NCI-H1694 treated with DMSO at 0.1 percent for 48 hours (cell line): ENCODE results near the gene CACNG3.
"Not testable (repeated sequence)": the region's sequence is repeated elsewhere in the genome, so short reads cannot be mapped to it uniquely, and the experiment has no call there.

Source experiments
- DNase-seq: peaks from one replicate; lab custom pipeline; 2025; lab: John Stamatoyannopoulos, UW

CACNG3 gene

GRCh38 chr16:24279982-24280515 lies 23.9 kb downstream of the CACNG3 start:
- no peak for DNase-seq

DNA sequence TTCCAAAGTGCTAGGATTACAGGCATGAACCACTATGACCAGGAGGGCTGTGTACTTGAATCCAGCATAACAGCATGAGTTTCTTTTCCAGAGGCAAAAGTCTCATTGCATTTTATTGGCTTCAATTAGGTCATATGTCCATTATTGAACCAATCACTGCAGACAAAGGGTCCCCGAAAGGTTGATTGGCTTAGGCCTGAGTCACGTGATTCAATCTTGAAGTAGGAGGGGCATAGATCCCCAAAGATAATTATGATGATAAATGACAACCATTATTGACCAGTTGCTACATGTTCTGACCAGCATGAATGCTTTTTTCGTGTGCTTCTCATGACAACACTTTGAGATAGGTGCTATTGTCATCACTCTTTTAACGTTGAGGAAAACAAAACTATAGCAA lies 25.3 kb downstream of the CACNG3 start:
- DNase-seq, result no peak

GRCh38 chr16:24282141-24282540 lies 26.0 kb downstream of the CACNG3 start:
- no peak for DNase-seq

- no peak for DNase-seq
Measured at GRCh38 chr16:24286741-24287405, 30.7 kb downstream of the CACNG3 start.

DNA sequence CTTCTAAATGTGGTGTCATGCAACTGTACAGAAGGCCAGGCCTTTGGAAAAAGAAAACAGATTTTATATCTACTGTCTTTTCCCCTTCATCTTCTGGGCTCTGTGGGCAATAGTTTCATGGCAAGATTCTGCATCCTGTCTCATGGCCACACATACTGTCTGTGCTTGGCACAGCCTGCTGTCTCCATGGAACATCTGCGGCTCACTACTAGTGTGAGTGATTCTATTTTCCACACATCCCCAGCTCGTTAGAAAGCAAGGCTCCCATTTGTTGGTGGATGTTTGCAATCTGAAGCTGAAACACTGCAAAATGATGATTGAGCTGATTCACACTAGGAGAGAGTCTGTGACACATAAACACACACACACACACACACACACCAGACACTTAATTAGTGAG lies 32.4 kb downstream of the CACNG3 start:
- no peak for DNase-seq

- no peak for DNase-seq
Measured at GRCh38 chr16:24289166-24289700, 33.1 kb downstream of the CACNG3 start.

- DNase-seq, result peak; percentile 3
Measured at GRCh38 chr16:24291932-24292331, 35.8 kb downstream of the CACNG3 start.

- DNase-seq, result no peak
Measured at GRCh38 chr16:24294131-24294530, 38.0 kb downstream of the CACNG3 start.

GRCh38 chr16:24297375-24297774 lies 41.2 kb downstream of the CACNG3 start:
- no peak for DNase-seq

- DNase-seq, result no peak
Measured at GRCh38 chr16:24298548-24299167, 42.5 kb downstream of the CACNG3 start.

DNA sequence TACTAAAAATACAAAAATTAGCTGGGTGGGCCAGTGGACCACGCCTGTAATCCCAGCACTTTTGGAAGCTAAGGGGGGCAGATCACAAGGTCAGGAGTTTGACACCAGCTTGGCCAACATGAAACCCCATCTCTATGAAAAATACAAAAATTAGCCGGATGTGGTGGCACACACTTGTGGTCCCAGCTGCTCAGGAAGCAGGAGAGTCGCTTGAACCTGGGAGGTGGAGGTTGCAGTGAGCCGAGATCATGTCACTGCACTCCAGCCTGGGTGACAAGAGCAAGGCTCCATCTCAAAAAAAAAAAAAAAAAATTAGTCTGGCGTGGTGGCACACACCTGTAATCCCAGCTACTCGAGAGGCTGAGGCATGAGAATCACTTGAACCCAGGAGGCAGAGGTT lies 44.6 kb downstream of the CACNG3 start:
- not testable (repeated sequence) for DNase-seq

- no peak for DNase-seq
Measured at GRCh38 chr16:24302636-24303035, 46.5 kb downstream of the CACNG3 start.

GRCh38 chr16:24308200-24308599 lies 52.1 kb downstream of the CACNG3 start:
- no peak for DNase-seq

GRCh38 chr16:24309258-24310142 lies 53.4 kb downstream of the CACNG3 start:
- DNase-seq, result no peak

DNA sequence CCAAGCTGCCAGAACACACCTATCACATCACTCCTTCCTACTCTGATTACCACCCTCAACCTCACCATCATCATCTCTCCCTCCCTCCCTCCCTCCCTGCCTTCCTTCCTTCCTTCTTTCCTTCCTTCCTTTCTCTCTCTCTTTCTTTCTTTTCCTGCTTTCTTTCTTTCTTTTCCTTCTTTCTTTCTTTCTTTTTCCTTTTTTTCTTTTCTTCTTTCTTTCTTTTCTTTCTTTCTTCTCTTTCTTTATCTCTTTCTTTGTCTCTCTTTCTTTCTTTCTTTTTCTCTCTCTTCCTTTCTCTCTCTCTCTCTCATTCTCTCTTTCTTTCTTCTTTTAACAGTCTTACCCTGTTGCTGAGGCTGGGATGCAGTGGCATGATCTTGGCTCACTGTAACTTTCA lies 59.2 kb downstream of the CACNG3 start:
- DNase-seq, result no peak

GRCh38 chr16:24318680-24319079 lies 62.5 kb downstream of the CACNG3 start:
- no peak for DNase-seq

- no peak for DNase-seq
Measured at GRCh38 chr16:24319126-24319814, 63.1 kb downstream of the CACNG3 start.

- no peak for DNase-seq
Measured at GRCh38 chr16:24322106-24322505, 66.0 kb downstream of the CACNG3 start.

- DNase-seq, result no peak
Measured at GRCh38 chr16:24324421-24324820, 68.3 kb downstream of the CACNG3 start.

DNA sequence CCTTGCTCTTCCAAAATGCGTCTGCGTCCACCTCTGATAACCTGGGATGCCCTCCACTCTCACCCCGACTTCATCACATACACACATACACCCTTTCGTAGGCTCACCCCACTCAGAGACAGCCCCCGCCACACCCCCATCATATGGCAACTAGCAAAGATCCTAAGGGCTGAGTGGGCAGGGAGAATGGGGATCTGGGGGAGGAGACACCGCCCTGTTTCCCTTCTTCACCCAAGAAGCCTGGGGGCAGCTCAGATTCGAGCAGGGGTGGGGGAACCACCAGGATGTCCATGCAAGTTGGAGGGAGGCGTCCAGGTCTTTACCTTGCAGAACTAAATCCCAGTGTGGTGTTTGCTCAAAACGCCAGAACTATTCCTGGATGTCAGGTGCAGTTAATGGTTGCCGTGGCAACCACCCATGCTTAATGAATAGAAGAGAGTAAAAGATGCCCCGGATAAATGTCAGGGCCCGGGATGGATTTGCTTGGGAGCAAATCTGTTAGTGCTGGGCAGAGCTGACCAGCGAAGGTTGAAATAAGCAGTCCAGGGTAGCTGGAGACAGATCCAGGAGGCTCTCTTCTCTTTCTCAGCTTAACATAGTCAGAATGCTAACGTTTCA lies 72.8 kb downstream of the CACNG3 start:
- no peak for DNase-seq

- no peak for DNase-seq
Measured at GRCh38 chr16:24332178-24332577, 76.0 kb downstream of the CACNG3 start.
